Nephron progenitor cell (in vitro differentiated cells): ENCODE measurements around the gene HTT.

Experiments used
- DNase-seq: peaks from one replicate; pipeline ENCODE4 v3.0.0; 2021
- H3K27ac Mint-ChIP-seq: 2 replicates; pipeline ENCODE4 v1.8.0; 2021; ENCODE audit warnings: mild to moderate bottlenecking, moderate library complexity, mixed read lengths
- H3K27me3 Mint-ChIP-seq: 2 replicates; pipeline ENCODE4 v1.8.0; 2021; ENCODE audit warnings: mild to moderate bottlenecking, low read depth, mixed read lengths; ENCODE audit not compliant: poor library complexity
- H3K36me3 Mint-ChIP-seq: 2 replicates; pipeline ENCODE4 v1.8.0; 2021; ENCODE audit warnings: low read depth, mixed read lengths
- H3K4me1 Mint-ChIP-seq: 2 replicates; pipeline ENCODE4 v1.8.0; 2021; ENCODE audit warnings: mixed read lengths
- H3K4me3 Mint-ChIP-seq: 2 replicates; pipeline ENCODE4 v1.8.0; 2021; ENCODE audit warnings: mild to moderate bottlenecking, moderate library complexity, mixed read lengths
- H3K9me3 Mint-ChIP-seq: 2 replicates; pipeline ENCODE4 v1.8.0; 2021; ENCODE audit warnings: mild to moderate bottlenecking, moderate library complexity, mixed read lengths
- TF ChIP-seq, protein P1 (sequence below): fragments of 200-600 bp; sonication (generic); IDR thresholded peaks from 2 replicates; pipeline ENCODE4 v1.5.0; 2021; ENCODE audit warnings: antibody characterized with exemption

HTT gene

GRCh38 chr4:3244002-3244401 is 169.5 kb downstream of the HTT start:
- TF ChIP-seq, protein P1, sequence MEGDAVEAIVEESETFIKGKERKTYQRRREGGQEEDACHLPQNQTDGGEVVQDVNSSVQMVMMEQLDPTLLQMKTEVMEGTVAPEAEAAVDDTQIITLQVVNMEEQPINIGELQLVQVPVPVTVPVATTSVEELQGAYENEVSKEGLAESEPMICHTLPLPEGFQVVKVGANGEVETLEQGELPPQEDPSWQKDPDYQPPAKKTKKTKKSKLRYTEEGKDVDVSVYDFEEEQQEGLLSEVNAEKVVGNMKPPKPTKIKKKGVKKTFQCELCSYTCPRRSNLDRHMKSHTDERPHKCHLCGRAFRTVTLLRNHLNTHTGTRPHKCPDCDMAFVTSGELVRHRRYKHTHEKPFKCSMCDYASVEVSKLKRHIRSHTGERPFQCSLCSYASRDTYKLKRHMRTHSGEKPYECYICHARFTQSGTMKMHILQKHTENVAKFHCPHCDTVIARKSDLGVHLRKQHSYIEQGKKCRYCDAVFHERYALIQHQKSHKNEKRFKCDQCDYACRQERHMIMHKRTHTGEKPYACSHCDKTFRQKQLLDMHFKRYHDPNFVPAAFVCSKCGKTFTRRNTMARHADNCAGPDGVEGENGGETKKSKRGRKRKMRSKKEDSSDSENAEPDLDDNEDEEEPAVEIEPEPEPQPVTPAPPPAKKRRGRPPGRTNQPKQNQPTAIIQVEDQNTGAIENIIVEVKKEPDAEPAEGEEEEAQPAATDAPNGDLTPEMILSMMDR: no peak
- Mint-ChIP-seq H3K27me3 (peaks cover 4% of the 10 kb centered on the region), H3K4me3 (no peak overlapping the region), H3K4me1 (peaks cover 30% of the 10 kb centered on the region), H3K9me3 (no peaks in the 10 kb centered on the region), H3K36me3 (peaks cover 23% of the 10 kb centered on the region), H3K27ac (no peak overlapping the region)
- no peak for DNase-seq

- no peak overlapping the region for H3K27ac Mint-ChIP-seq
- peaks cover 23% of the 10 kb centered on the region for H3K36me3 Mint-ChIP-seq
- no peak for DNase-seq
- no peaks in the 10 kb centered on the region for H3K9me3 Mint-ChIP-seq
- peaks cover 28% of the 10 kb centered on the region for H3K4me1 Mint-ChIP-seq
- H3K4me3 Mint-ChIP-seq: no peak overlapping the region
- peaks cover 4% of the 10 kb centered on the region for H3K27me3 Mint-ChIP-seq
- TF ChIP-seq, protein P1: no peak
Observed at GRCh38 chr4:3244747-3245146, 170.3 kb downstream of the HTT start.

GRCh38 chr4:3245676-3246075 is 171.2 kb downstream of the HTT start:
- H3K27me3 Mint-ChIP-seq: peaks cover 4% of the 10 kb centered on the region
- no peak for DNase-seq
- no peak overlapping the region for H3K27ac Mint-ChIP-seq
- H3K4me1 Mint-ChIP-seq: peaks cover 32% of the 10 kb centered on the region
- TF ChIP-seq, protein P1: no peak
- peaks cover 21% of the 10 kb centered on the region for H3K36me3 Mint-ChIP-seq
- H3K9me3 Mint-ChIP-seq: no peaks in the 10 kb centered on the region
- no peak overlapping the region for H3K4me3 Mint-ChIP-seq

DNA sequence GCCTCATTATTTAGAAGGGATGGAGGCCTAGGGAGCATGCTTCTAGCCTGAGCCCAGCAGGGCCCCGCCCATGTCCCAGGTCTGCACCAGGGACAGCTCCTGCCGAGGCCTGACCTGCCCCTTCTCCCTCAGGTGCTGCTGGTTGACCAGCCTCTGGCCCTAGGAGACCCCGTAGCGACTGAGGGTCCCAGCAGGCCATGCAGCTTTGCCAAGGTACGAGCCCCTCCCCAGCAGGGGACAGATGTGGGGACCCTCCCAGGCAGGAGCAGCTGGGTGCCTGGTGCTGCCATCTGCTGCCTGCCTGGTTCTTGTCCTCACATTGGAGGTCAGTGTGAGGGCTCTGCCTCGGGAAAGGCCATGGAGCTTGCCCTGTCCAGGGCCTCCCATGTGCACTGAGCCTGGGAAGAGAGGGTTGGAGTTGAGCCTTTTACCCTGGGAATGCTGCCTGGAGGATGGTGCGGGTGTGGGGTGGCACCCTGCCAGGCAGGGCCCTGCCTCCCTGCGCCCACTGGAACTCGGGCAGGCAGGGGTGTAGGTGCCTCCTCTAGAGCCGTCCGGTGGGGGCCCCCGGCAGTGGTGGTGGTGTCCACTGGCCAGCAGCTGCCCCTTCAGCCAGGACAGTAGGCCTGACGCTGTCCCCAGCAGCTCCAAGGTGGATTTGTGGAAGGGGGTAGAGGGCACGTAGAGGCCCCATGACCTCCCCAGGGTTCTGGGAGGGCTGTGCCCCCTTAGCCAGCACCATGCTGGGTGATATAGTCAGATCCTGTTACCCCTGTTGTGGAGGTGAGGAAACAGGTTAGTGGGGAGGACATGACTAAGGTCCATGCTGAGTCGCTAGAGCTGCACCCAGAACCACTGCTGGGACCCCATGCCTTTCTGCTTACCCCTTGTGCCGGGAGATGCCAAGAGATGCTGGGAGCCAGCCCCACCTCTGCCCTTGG is 172.2 kb downstream of the HTT start:
- no peak overlapping the region for H3K4me3 Mint-ChIP-seq
- TF ChIP-seq, protein P1: no peak
- no peak overlapping the region for H3K27ac Mint-ChIP-seq
- peaks cover 25% of the 10 kb centered on the region for H3K4me1 Mint-ChIP-seq
- peaks cover 11% of the 10 kb centered on the region for H3K36me3 Mint-ChIP-seq
- H3K27me3 Mint-ChIP-seq: peaks cover under 1% of the 10 kb centered on the region
- DNase-seq: no peak
- no peaks in the 10 kb centered on the region for H3K9me3 Mint-ChIP-seq

DNA sequence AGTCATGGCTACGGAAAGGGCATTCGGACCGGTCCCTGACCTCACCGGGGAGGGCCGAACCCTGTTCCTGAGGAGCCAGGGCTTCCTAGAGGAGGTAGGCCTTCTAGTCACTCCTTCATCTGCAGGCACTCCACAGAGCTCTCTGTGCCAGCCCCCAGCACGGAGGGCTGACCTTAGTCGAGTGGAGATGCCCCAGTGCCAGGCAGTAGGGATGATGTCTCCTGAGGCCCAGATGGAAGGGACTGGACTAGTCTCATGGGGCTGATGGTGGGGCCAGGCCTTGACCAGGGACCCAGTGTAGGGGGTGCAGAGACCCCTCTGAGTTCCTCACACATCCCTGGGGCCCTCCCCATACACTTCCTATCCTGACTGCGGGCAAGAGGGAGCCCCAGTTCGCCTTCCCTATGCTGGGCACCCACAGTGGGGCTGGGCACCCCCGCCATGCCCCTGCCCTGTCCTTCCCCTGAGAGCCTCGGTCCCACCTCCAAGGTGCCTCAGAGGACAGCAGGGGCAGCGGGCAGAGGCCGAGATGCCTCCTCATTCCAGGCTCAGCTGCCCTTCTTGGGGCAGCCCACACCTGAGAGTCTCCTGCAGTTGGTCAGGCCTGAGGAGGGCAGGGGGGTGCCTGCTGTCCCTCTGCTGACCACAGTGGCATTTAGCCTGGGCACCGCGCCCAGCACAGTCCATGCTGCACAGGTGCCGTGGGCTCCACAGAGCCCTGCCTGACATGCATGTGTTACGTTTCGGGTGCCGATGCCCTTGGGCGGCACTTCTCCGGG is 173.1 kb downstream of the HTT start:
- Mint-ChIP-seq H3K9me3 (no peaks in the 10 kb centered on the region), H3K4me3 (no peak overlapping the region), H3K36me3 (peaks cover 4% of the 10 kb centered on the region), H3K27ac (no peak overlapping the region), H3K4me1 (peaks cover 17% of the 10 kb centered on the region), H3K27me3 (no peaks in the 10 kb centered on the region)
- TF ChIP-seq, protein P1: no peak
- DNase-seq: no peak
